Thyroid gland (tissue), 4 donors: ENCODE measurements around the gene SORD.
"Not testable (repeated sequence)": the region's sequence is repeated elsewhere in the genome, so short reads cannot be mapped to it uniquely, and the experiment has no call there.

ENCODE experiments used
- POLR2A ChIP-seq, 2 donors: fragments of 450-650 bp; IDR thresholded peaks; one replicate each; pipeline ENCODE4 v1.6.1; 2017; ENCODE audit warnings: antibody characterized with exemption in 2 of 2, mild to moderate bottlenecking in 2 of 2, moderate library complexity in 1 of 2
- TF ChIP-seq, protein P1 (sequence below), 6 experiments: fragments of 200-600 bp in 3 of 6; fragments of 450-650 bp in 3 of 6; sonication (generic) in 3 of 6; IDR thresholded peaks; one replicate each; pipeline ENCODE4 v1.5.1; 2016 to 2019; ENCODE audit warnings: antibody characterized with exemption in 6 of 6, mild to moderate bottlenecking in 2 of 6, inconsistent platforms in 1 of 6, moderate library complexity in 1 of 6

DNA sequence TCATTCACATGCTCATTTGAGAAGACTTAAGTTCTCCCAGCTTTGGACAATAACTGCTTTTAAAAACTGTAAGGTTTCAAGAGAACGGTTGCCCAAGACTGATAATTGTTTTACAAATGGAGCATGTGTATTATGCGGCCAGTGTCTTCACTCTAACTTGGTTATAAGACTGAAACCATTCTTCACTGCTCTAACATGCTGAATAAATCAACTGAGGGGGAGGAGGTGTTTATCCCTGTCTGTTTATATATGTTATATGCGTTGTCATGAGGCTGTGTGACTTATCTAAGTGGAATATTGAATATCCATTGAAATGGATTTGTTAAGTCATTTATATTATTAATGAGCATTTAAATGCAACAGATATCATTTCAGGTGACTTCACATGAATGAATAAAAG lies 25.4 kb upstream of the SORD start:
- TF ChIP-seq, protein P1, sequence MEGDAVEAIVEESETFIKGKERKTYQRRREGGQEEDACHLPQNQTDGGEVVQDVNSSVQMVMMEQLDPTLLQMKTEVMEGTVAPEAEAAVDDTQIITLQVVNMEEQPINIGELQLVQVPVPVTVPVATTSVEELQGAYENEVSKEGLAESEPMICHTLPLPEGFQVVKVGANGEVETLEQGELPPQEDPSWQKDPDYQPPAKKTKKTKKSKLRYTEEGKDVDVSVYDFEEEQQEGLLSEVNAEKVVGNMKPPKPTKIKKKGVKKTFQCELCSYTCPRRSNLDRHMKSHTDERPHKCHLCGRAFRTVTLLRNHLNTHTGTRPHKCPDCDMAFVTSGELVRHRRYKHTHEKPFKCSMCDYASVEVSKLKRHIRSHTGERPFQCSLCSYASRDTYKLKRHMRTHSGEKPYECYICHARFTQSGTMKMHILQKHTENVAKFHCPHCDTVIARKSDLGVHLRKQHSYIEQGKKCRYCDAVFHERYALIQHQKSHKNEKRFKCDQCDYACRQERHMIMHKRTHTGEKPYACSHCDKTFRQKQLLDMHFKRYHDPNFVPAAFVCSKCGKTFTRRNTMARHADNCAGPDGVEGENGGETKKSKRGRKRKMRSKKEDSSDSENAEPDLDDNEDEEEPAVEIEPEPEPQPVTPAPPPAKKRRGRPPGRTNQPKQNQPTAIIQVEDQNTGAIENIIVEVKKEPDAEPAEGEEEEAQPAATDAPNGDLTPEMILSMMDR (IDR thresholded peaks at IDR 0.05), result not testable (repeated sequence)
- not testable (repeated sequence) for TF ChIP-seq POLR2A (IDR thresholded peaks at IDR 0.05)
